ACC112 (cell line): ENCODE results near the gene MYL6B.

Experiments
- H2AFZ ChIP-seq: fragments of 200-600 bp; sonication (generic); one replicate; pipeline ENCODE4 v1.6.0; 2017; ENCODE audit warnings: antibody characterized with exemption, low read length; ENCODE audit not compliant: unreplicated experiment
- H3K27ac ChIP-seq: fragments of 200-600 bp; sonication (generic); 2 replicates; pipeline ENCODE4 v1.5.1; 2014; ENCODE audit warnings: low read depth, mild to moderate bottlenecking, antibody characterized with exemption, low read length, moderate library complexity
- H3K27me3 ChIP-seq: fragments of 200-600 bp; sonication (generic); 2 replicates; pipeline ENCODE4 v1.6.1; 2014; ENCODE audit warnings: mild to moderate bottlenecking, antibody characterized with exemption, low read length, moderate library complexity, mixed read lengths; ENCODE audit not compliant: insufficient read depth
- H3K36me3 ChIP-seq: fragments of 200-600 bp; sonication (generic); 2 replicates; pipeline ENCODE4 v1.6.1; 2016; ENCODE audit warnings: mild to moderate bottlenecking, antibody characterized with exemption, low read length, moderate library complexity, mixed read lengths; ENCODE audit not compliant: insufficient read depth
- H3K4me1 ChIP-seq: fragments of 200-600 bp; sonication (generic); one replicate; pipeline ENCODE4 v1.6.1; 2016; ENCODE audit warnings: low read length, mixed read lengths; ENCODE audit not compliant: insufficient read depth, unreplicated experiment, control insufficient read depth
- H3K4me3 ChIP-seq: fragments of 200-600 bp; sonication (generic); 2 replicates; pipeline ENCODE4 v1.5.1; 2014; ENCODE audit warnings: mild to moderate bottlenecking, low read depth, low read length
- H3K79me2 ChIP-seq: fragments of 200-600 bp; sonication (generic); one replicate; pipeline ENCODE4 v1.6.0; 2016; ENCODE audit warnings: low read length; ENCODE audit not compliant: control insufficient read depth, unreplicated experiment, insufficient read depth

Gene MYL6B

GRCh38 chr12:56160193-56160763 is 7.9 kb downstream of the MYL6B start:
- Histone ChIP-seq H3K36me3 (peaks cover 45% of the 10 kb centered on the region; the same call in 1 of the 2 replicates), H3K27ac (peak overlapping the region; percentile 84), H3K27me3 (no peaks in the 10 kb centered on the region), H2AFZ (no peak overlapping the region), H3K4me1 (peaks cover 22% of the 10 kb centered on the region), H3K79me2 (peaks cover 33% of the 10 kb centered on the region), H3K4me3 (peak overlapping the region; percentile 96)

GRCh38 chr12:56160894-56161689 is 8.7 kb downstream of the MYL6B start:
- Histone ChIP-seq H3K4me1 (peaks cover 22% of the 10 kb centered on the region), H3K4me3 (peak overlapping the region; percentile 96), H2AFZ (no peak overlapping the region), H3K36me3 (peaks cover 45% of the 10 kb centered on the region; the same call in 1 of the 2 replicates), H3K27ac (peak overlapping the region; percentile 84), H3K79me2 (peaks cover 33% of the 10 kb centered on the region), H3K27me3 (no peaks in the 10 kb centered on the region)

GRCh38 chr12:56161690-56162351 is 9.4 kb downstream of the MYL6B start:
- peak overlapping the region; percentile 84 for H3K27ac ChIP-seq
- H3K36me3 ChIP-seq, result peaks cover 45% of the 10 kb centered on the region; the same call in 1 of the 2 replicates
- no peak overlapping the region for H2AFZ ChIP-seq
- peaks cover 33% of the 10 kb centered on the region for H3K79me2 ChIP-seq
- H3K4me1 ChIP-seq, result peaks cover 22% of the 10 kb centered on the region
- H3K27me3 ChIP-seq, result no peaks in the 10 kb centered on the region
- H3K4me3 ChIP-seq, result peak overlapping the region; percentile 96; the same call in 1 of the 2 replicates

GRCh38 chr12:56162468-56163290 is 10.3 kb downstream of the MYL6B start:
- Histone ChIP-seq H3K4me1 (peaks cover 22% of the 10 kb centered on the region), H3K79me2 (peaks cover 33% of the 10 kb centered on the region), H3K27me3 (no peaks in the 10 kb centered on the region), H3K27ac (0 out of 2 replicates have a peak overlapping the region, but pooled peaks have one; percentile 1), H3K36me3 (peaks cover 47% of the 10 kb centered on the region; the same call in 1 of the 2 replicates), H2AFZ (no peak overlapping the region), H3K4me3 (no peak overlapping the region)

- H3K79me2 ChIP-seq, result peaks cover 28% of the 10 kb centered on the region
- 0 out of 2 replicates have a peak overlapping the region, but pooled peaks have one; percentile 1 for H3K27ac ChIP-seq
- no peak overlapping the region for H3K4me3 ChIP-seq
- no peaks in the 10 kb centered on the region for H3K27me3 ChIP-seq
- H3K36me3 ChIP-seq, result peaks cover 47% of the 10 kb centered on the region; the same call in 1 of the 2 replicates
- no peak overlapping the region for H2AFZ ChIP-seq
- peaks cover 22% of the 10 kb centered on the region for H3K4me1 ChIP-seq
Observed at GRCh38 chr12:56163533-56164344, 11.4 kb downstream of the MYL6B start.

- Histone ChIP-seq H3K4me3 (no peak overlapping the region), H2AFZ (no peak overlapping the region), H3K27me3 (no peaks in the 10 kb centered on the region), H3K79me2 (peaks cover 22% of the 10 kb centered on the region), H3K36me3 (peaks cover 47% of the 10 kb centered on the region; the same call in 1 of the 2 replicates), H3K27ac (no peak overlapping the region), H3K4me1 (peaks cover 22% of the 10 kb centered on the region)
Observed at GRCh38 chr12:56164345-56164729, 11.9 kb downstream of the MYL6B start.

- Histone ChIP-seq H3K36me3 (peaks cover 42% of the 10 kb centered on the region; the same call in 1 of the 2 replicates), H2AFZ (no peak overlapping the region), H3K27me3 (no peaks in the 10 kb centered on the region), H3K27ac (no peak overlapping the region), H3K4me1 (peaks cover 15% of the 10 kb centered on the region), H3K79me2 (peaks cover 11% of the 10 kb centered on the region), H3K4me3 (no peak overlapping the region)
Observed at GRCh38 chr12:56165369-56165768, 13.0 kb downstream of the MYL6B start.

GRCh38 chr12:56169229-56169759 is 16.9 kb downstream of the MYL6B start:
- H3K36me3 ChIP-seq, result peaks cover 12% of the 10 kb centered on the region
- no peaks in the 10 kb centered on the region for H3K4me1 ChIP-seq
- H2AFZ ChIP-seq, result no peak overlapping the region
- H3K27me3 ChIP-seq, result no peaks in the 10 kb centered on the region
- no peaks in the 10 kb centered on the region for H3K79me2 ChIP-seq
- no peak overlapping the region for H3K27ac ChIP-seq
- no peak overlapping the region for H3K4me3 ChIP-seq

GRCh38 chr12:56172839-56173238 is 20.5 kb downstream of the MYL6B start:
- H3K4me1 ChIP-seq, result no peaks in the 10 kb centered on the region

More at GRCh38 chr12:56172839-56173238, 20.5 kb downstream of the MYL6B start:
- peaks cover 22% of the 10 kb centered on the region for H3K36me3 ChIP-seq
- no peaks in the 10 kb centered on the region for H3K27me3 ChIP-seq
- no peaks in the 10 kb centered on the region for H3K79me2 ChIP-seq
- H3K27ac ChIP-seq, result no peak overlapping the region
- H3K4me3 ChIP-seq, result no peak overlapping the region
- H2AFZ ChIP-seq, result no peak overlapping the region
